ENCODE measurements around the gene COX6B1. TPM values are rescaled to one million over a fixed set of nuclear protein-coding genes. Genes with fewer than 3 reads are reported as not detected.

The COX6B1 gene
- total and polyA plus RNA-seq, 12 donors = 1,085 to 5,346 (median 1,407) TPM

GRCh38 chr19:35636651-35637050, 11.5 kb upstream of the COX6B1 start:
- no peak overlapping the region for H3K27ac ChIP-seq
- H3K4me1 ChIP-seq = peaks cover 0 to 6% (median 0%) of the 10 kb centered on the region in 9 donors
- intact Hi-C loops (cut with DNase I) = no loop called here
- TF ChIP-seq, protein P1, sequence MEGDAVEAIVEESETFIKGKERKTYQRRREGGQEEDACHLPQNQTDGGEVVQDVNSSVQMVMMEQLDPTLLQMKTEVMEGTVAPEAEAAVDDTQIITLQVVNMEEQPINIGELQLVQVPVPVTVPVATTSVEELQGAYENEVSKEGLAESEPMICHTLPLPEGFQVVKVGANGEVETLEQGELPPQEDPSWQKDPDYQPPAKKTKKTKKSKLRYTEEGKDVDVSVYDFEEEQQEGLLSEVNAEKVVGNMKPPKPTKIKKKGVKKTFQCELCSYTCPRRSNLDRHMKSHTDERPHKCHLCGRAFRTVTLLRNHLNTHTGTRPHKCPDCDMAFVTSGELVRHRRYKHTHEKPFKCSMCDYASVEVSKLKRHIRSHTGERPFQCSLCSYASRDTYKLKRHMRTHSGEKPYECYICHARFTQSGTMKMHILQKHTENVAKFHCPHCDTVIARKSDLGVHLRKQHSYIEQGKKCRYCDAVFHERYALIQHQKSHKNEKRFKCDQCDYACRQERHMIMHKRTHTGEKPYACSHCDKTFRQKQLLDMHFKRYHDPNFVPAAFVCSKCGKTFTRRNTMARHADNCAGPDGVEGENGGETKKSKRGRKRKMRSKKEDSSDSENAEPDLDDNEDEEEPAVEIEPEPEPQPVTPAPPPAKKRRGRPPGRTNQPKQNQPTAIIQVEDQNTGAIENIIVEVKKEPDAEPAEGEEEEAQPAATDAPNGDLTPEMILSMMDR (IDR thresholded peaks at IDR 0.05) = no peak
- H3K4me3 ChIP-seq = no peak overlapping the region
- 64 to 92% methylated on average over 3 of the region's 3 CpGs for WGBS, 2 donors
- peaks cover 8 to 69% (median 54%) of the 10 kb centered on the region in 9 donors for H3K36me3 ChIP-seq
- no peak for DNase-seq
- no peaks in the 10 kb centered on the region for H3K27me3 ChIP-seq
- no peak for ATAC-seq
- no peaks in the 10 kb centered on the region for H3K9me3 ChIP-seq

- Histone ChIP-seq H3K27me3 (no peaks in the 10 kb centered on the region), H3K9me3 (no peaks in the 10 kb centered on the region), H3K4me1 (peaks cover 0 to 11% (median 0%) of the 10 kb centered on the region in 9 donors), H3K36me3 (peaks cover 6 to 64% (median 52%) of the 10 kb centered on the region in 9 donors), H3K4me3 (no peak overlapping the region), H3K27ac (no peak overlapping the region)
- ATAC-seq (no peak), DNase-seq (no peak)
- 90 to 95% methylated on average over 25 of the region's 25 CpGs for WGBS, 2 donors
- TF ChIP-seq, protein P1 (IDR thresholded peaks at IDR 0.05) = no peak
- intact Hi-C loops (cut with DNase I) = no loop called here
Measured at GRCh38 chr19:35637165-35637564, 11.0 kb upstream of the COX6B1 start.

- no peak for DNase-seq
- Histone ChIP-seq H3K36me3 (peaks cover 0 to 43% (median 40%) of the 10 kb centered on the region in 9 donors), H3K27ac (no peak overlapping the region), H3K4me3 (no peak overlapping the region), H3K27me3 (no peaks in the 10 kb centered on the region), H3K4me1 (peaks cover 0 to 31% (median 11%) of the 10 kb centered on the region in 9 donors), H3K9me3 (no peaks in the 10 kb centered on the region)
- WGBS, 2 donors = 48 to 57% methylated on average over 6 of the region's 6 CpGs
- TF ChIP-seq, protein P1 (IDR thresholded peaks at IDR 0.05) = no peak
- intact Hi-C loops (cut with DNase I) = no loop called here
- no peak for ATAC-seq
Measured at GRCh38 chr19:35639321-35639639, 8.8 kb upstream of the COX6B1 start.

- 86 to 89% methylated on average over 8 of the region's 8 CpGs for WGBS, 2 donors
- H3K36me3 ChIP-seq = peaks cover 0 to 37% (median 34%) of the 10 kb centered on the region in 9 donors
- no peak overlapping the region for H3K27ac ChIP-seq
- DNase-seq (no peak), ATAC-seq (no peak)
- H3K4me3 ChIP-seq = no peak overlapping the region
- H3K4me1 ChIP-seq = peaks cover 4 to 35% (median 17%) of the 10 kb centered on the region in 9 donors
- intact Hi-C loops (cut with DNase I) = loop anchor here in 3 of 10 donors (5.0 to 10.0 kb wide), 2 partner anchors 93 to 95 kb away; partner anchors contain the start of gene TMEM147 (in 3 of the 3)
- H3K9me3 ChIP-seq = no peaks in the 10 kb centered on the region
- no peaks in the 10 kb centered on the region for H3K27me3 ChIP-seq
- TF ChIP-seq, protein P1 (IDR thresholded peaks at IDR 0.05) = no peak
Measured at GRCh38 chr19:35639863-35640262, 8.3 kb upstream of the COX6B1 start.
